BE2C (cell line): ENCODE data around the gene ESYT2.

Experiments
- DNase-seq: peaks from one replicate; pipeline ENCODE4 v3.0.0-alpha.2; 2020
- H3K27me3 ChIP-seq: fragments of 250-450 bp; sonication (Bioruptor Pico); 2 replicates; pipeline ENCODE4 v1.5.1; 2020; ENCODE audit warnings: mild to moderate bottlenecking
- H3K36me3 ChIP-seq: fragments of 250-450 bp; sonication (Bioruptor Pico); 2 replicates; pipeline ENCODE4 v1.5.1; 2020; ENCODE audit warnings: mild to moderate bottlenecking
- H3K4me1 ChIP-seq: fragments of 250-450 bp; sonication (Bioruptor Pico); 2 replicates; pipeline ENCODE4 v1.5.1; 2020
- H3K4me3 ChIP-seq: 2 replicates; pipeline ENCODE4 v1.5.1; 2011; ENCODE audit warnings: low read depth, low read length
- H3K9me3 ChIP-seq: fragments of 250-450 bp; sonication (Bioruptor Pico); 2 replicates; pipeline ENCODE4 v1.5.1; 2020
- TF ChIP-seq, protein P1 (sequence below): IDR thresholded peaks from 2 replicates; pipeline ENCODE4 v1.5.1; 2012; ENCODE audit warnings: mild to moderate bottlenecking, low read depth, low read length

Gene ESYT2

DNA sequence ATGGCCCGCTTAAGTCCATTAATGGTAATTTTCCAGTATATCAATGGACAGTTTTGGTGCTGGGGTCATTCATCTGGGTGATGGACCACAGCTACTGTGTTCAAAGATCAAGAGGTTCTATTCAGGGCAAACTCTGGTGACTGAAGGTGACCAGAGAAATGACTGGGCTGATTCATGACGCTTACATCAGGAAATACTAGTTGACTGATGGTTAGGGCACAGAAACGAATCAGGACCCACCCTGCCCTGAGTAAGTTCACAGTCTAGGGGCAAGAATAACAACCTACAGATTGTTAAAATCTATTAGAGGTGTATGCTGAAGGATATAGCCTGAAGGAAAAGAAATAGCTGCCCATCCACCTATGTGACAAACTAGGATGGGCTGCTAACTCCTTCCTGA lies 134.3 kb downstream of the ESYT2 start:
- TF ChIP-seq, protein P1, sequence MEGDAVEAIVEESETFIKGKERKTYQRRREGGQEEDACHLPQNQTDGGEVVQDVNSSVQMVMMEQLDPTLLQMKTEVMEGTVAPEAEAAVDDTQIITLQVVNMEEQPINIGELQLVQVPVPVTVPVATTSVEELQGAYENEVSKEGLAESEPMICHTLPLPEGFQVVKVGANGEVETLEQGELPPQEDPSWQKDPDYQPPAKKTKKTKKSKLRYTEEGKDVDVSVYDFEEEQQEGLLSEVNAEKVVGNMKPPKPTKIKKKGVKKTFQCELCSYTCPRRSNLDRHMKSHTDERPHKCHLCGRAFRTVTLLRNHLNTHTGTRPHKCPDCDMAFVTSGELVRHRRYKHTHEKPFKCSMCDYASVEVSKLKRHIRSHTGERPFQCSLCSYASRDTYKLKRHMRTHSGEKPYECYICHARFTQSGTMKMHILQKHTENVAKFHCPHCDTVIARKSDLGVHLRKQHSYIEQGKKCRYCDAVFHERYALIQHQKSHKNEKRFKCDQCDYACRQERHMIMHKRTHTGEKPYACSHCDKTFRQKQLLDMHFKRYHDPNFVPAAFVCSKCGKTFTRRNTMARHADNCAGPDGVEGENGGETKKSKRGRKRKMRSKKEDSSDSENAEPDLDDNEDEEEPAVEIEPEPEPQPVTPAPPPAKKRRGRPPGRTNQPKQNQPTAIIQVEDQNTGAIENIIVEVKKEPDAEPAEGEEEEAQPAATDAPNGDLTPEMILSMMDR, result no peak
- H3K9me3 ChIP-seq, result no peaks in the 10 kb centered on the region
- H3K4me3 ChIP-seq, result no peak overlapping the region
- DNase-seq, result no peak
- H3K4me1 ChIP-seq, result no peaks in the 10 kb centered on the region
- H3K36me3 ChIP-seq, result peaks cover 42% of the 10 kb centered on the region
- H3K27me3 ChIP-seq, result no peaks in the 10 kb centered on the region

DNA sequence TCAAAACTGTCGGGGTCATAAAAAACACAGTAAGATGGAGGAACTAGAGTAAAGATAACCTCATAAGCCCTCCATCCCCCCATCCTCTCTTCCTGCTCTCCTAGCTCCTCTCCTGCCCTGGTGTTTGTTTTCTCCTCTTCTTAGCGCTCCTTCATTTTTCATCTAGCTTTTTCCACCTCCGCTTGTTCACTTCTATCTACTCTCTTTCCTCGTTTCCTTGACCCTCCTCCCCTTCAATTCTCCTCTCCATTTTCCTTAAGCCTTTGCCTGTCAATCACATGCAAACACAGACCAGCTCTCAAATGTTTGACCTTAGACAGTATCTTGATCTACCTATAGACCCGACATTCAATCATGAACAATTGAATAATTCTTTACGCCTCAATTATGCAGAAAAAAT lies 134.7 kb downstream of the ESYT2 start:
- Histone ChIP-seq H3K4me3 (no peak overlapping the region), H3K36me3 (peaks cover 46% of the 10 kb centered on the region), H3K4me1 (no peaks in the 10 kb centered on the region), H3K27me3 (no peaks in the 10 kb centered on the region), H3K9me3 (no peaks in the 10 kb centered on the region)
- DNase-seq, result no peak
- TF ChIP-seq, protein P1, result no peak

DNA sequence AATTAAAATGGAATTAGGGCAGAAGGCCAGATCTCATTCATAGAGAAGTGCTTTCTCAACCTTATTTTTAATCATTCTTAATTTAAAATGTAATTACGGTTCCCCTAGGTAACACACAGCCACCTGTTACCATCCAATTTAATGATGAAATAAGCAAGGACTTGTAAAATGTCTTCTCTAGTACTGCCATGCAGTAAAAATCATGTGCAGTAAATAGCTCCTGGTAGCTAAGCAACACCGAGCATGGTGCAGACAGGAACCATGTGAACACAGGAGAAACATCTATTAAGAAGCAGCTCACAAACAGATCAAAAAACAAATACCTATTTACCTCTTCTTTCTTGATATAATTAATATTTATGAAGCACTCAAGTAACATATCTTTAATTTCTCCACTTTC lies 139.8 kb downstream of the ESYT2 start:
- Histone ChIP-seq H3K9me3 (no peaks in the 10 kb centered on the region), H3K4me1 (no peaks in the 10 kb centered on the region), H3K27me3 (no peaks in the 10 kb centered on the region), H3K36me3 (peaks cover 58% of the 10 kb centered on the region), H3K4me3 (no peak overlapping the region)
- DNase-seq, result no peak
- TF ChIP-seq, protein P1, result no peak

DNA sequence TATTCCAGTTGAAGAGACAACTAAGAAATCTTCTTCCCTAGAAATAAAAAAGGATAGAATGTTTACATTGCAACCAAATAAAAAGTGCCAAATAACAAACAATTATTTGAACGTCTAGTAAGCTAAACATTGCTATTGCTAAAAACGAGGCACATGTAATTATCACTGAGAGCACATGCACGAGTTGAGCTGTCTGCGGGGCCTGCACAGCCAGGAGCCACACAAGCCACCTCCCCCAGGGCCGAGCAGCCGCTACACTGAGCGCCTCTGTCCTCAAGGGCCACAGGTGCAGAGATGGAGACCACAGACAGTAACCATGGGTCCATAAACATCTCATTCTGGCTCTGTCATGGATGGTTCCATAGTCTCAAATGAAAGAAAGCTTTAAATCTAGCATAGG lies 141.9 kb downstream of the ESYT2 start:
- Histone ChIP-seq H3K9me3 (no peaks in the 10 kb centered on the region), H3K4me3 (no peak overlapping the region), H3K27me3 (no peaks in the 10 kb centered on the region), H3K4me1 (peaks cover 4% of the 10 kb centered on the region; the same call in 1 of the 2 replicates), H3K36me3 (peaks cover 70% of the 10 kb centered on the region)
- TF ChIP-seq, protein P1, result no peak
- DNase-seq, result no peak

DNA sequence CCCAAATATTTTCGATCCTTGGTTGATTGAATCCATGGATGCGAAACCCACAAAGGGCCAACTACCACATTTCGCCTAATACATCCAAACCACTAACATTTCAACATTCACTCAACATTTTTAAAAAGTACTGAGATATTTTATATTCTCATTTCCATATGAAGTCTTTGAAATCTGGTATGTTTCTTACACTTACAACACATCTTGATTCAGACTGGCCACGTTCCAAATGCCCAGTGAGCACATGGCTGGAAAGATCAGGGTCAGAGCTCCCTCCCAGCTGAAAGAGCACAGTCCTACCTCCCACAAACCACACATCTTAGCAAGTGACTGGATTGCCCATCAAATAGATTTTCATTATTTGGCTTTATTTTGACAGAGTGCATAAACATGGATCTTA lies 143.6 kb downstream of the ESYT2 start:
- Histone ChIP-seq H3K9me3 (no peaks in the 10 kb centered on the region), H3K36me3 (peaks cover 65% of the 10 kb centered on the region), H3K27me3 (no peaks in the 10 kb centered on the region), H3K4me3 (no peak overlapping the region), H3K4me1 (peaks cover 5% of the 10 kb centered on the region; the same call in 1 of the 2 replicates)
- TF ChIP-seq, protein P1, result no peak
- no peak for DNase-seq

DNA sequence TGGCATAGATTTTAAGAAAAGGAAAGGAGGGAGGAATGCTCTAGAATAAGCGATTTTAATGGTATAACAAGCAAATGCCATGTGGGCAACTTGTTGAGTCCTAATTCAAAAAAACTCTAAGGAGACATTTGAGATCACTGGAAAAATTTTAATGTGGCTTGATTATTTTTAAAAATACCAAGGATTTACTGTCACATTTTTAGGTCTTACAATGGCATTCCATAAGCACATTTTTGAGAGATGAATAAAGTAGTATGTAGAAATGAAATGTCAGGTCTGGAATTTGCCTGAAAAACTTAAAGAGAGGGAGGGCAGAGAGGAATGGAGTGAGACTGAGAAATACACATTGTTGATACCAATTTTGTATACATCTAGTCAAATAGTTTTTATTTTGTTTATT lies 145.0 kb downstream of the ESYT2 start:
- Histone ChIP-seq H3K4me1 (peaks cover 5% of the 10 kb centered on the region; the same call in 1 of the 2 replicates), H3K36me3 (peaks cover 67% of the 10 kb centered on the region), H3K4me3 (no peak overlapping the region), H3K9me3 (no peaks in the 10 kb centered on the region), H3K27me3 (no peaks in the 10 kb centered on the region)
- TF ChIP-seq, protein P1, result no peak
- no peak for DNase-seq
